Stomach (tissue), 9 donors: Measurements from ENCODE around the gene NFATC1. TPM values are rescaled to one million over a fixed set of nuclear protein-coding genes. Genes with fewer than 3 reads are reported as not detected.

Experiments used
- DNase-seq, 2 donors: peaks; one replicate each; pipeline versions ENCODE4 v3.0.0 to v3.0.0-alpha.2; 2013 to 2019
- H3K27ac ChIP-seq, 5 donors: fragments of 200-600 bp in 4 of 5; sonication (generic) in 4 of 5; one replicate each; pipeline ENCODE4 v1.5.1; 2013 to 2019; ENCODE audit warnings: mild to moderate bottlenecking in 1 of 5, moderate library complexity in 1 of 5
- H3K27me3 ChIP-seq, 3 donors: fragments of 200-600 bp; sonication (generic); one replicate each; pipeline ENCODE4 v1.5.1; 2017 to 2019; ENCODE audit warnings: mixed run types in 1 of 3
- H3K36me3 ChIP-seq, 4 donors: fragments of 200-600 bp; sonication (generic); 1 replicate in 3 of 4; 2 replicates in 1 of 4; pipeline ENCODE4 v1.5.1; 2016 to 2019
- H3K4me1 ChIP-seq, 4 donors: fragments of 200-600 bp; sonication (generic); one replicate each; pipeline ENCODE4 v1.5.1; 2016 to 2019
- H3K4me3 ChIP-seq, 4 donors: fragments of 200-600 bp; sonication (generic) in 3 of 4; one replicate each; pipeline ENCODE4 v1.5.1; 2016 to 2019; ENCODE audit warnings: mild to moderate bottlenecking in 1 of 4
- H3K9me3 ChIP-seq, 4 donors: fragments of 200-600 bp; sonication (generic); one replicate each; pipeline ENCODE4 v1.5.1; 2016 to 2019
- CTCF ChIP-seq, 7 experiments: fragments of 450-650 bp in 4 of 7; fragments of 200-600 bp in 3 of 7; sonication (generic) in 3 of 7; IDR thresholded peaks; one replicate each; pipeline ENCODE4 v1.5.1; 2016 to 2019; ENCODE audit warnings: antibody characterized with exemption in 7 of 7, control low read depth in 2 of 7, mild to moderate bottlenecking in 1 of 7
- EP300 ChIP-seq: sonication (generic); formaldehyde crosslinking; IDR thresholded peaks from one replicate; pipeline ENCODE4 v1.6.1; 2017; ENCODE audit warnings: antibody characterized with exemption
- POLR2A ChIP-seq, 4 donors: fragments of 450-650 bp; IDR thresholded peaks; one replicate each; pipeline ENCODE4 v1.6.1; 2016; ENCODE audit warnings: antibody characterized with exemption in 4 of 4, control low read depth in 2 of 4, mild to moderate bottlenecking in 1 of 4, moderate library complexity in 1 of 4
- POLR2AphosphoS5 ChIP-seq, 3 donors: sonication (generic); formaldehyde crosslinking; IDR thresholded peaks; one replicate each; pipeline ENCODE4 v1.6.1; 2016; ENCODE audit warnings: antibody characterized with exemption in 3 of 3
- WGBS, 5 donors: extraction: QIAGEN DNeasy Blood & Tissue Kit in 3 of 5; methylation state at CpG; one replicate each; pipeline versions ENCODE4 v1.1.5 to v1.1.7; 2013 to 2018; 5-methylcytosine and 5-hydroxymethylcytosine counted together
- intact Hi-C: fragments of 100-400 bp; cut with DNase I; formaldehyde crosslinking; loops from one replicate; pipeline ENCODE4 v1.15.1; 2023; ENCODE audit warnings: low total_unique reads
- polyA plus RNA-seq, 3 donors: library from polyadenylated mRNA; stranded (reverse); fragments of 200-250 nt; gene quantifications; one replicate each; pipeline ENCODE4 v1.2.3, GENCODE V29; 2013
- total RNA-seq, 5 donors: library from RNA; depleted of rRNA; stranded (reverse); fragments of >200 nt; gene quantifications; one replicate each; pipeline versions ENCODE4 v1.1.0 to v1.2.3, GENCODE V29; 2014 to 2016
- donor health status: healthy with polysubstance abuse.
- donor health status: Bipolar disorder and iron deficiency.
- donor health status: healthy.

The NFATC1 gene
- total and polyA plus RNA-seq, 8 donors: 2.6 to 14.0 (median 6.1) TPM

GRCh38 chr18:79575891-79576685 lies 180.4 kb downstream of the NFATC1 start:
- Histone ChIP-seq H3K27me3 (no peaks in the 10 kb centered on the region), H3K36me3 (no peaks in the 10 kb centered on the region), H3K27ac (peak overlapping the region in 4 of 5 donors; percentile 26 to 70 (median 48)), H3K4me1 (peaks cover 15 to 35% (median 25%) of the 10 kb centered on the region in 4 donors), H3K9me3 (peaks cover 9 to 28% (median 22%) of the 10 kb centered on the region in 4 donors), H3K4me3 (no peak overlapping the region)
- intact Hi-C loops: no loop called here
- WGBS, 5 donors: 51 to 67% (median 62%) methylated on average over 29 to 44 of the region's 44 CpGs
- TF ChIP-seq EP300 (no peak), CTCF (IDR thresholded peaks at IDR 0.05) (no peak), POLR2A (IDR thresholded peaks at IDR 0.05) (no peak), POLR2AphosphoS5 (IDR thresholded peaks at IDR 0.05) (no peak)
- peak; percentile 72 to 78 for DNase-seq

GRCh38 chr18:79576686-79577351 lies 181.1 kb downstream of the NFATC1 start:
- peaks cover 15 to 35% (median 25%) of the 10 kb centered on the region in 4 donors for H3K4me1 ChIP-seq
- DNase-seq: peak; percentile 44 to 86
- intact Hi-C loops: no loop called here
- H3K27me3 ChIP-seq: no peaks in the 10 kb centered on the region
- 33 to 62% (median 48%) methylated on average over 7 to 23 of the region's 23 CpGs for whole genome bisulfite sequencing, 5 donors
- H3K4me3 ChIP-seq: no peak overlapping the region
- peaks cover 9 to 26% (median 22%) of the 10 kb centered on the region in 4 donors for H3K9me3 ChIP-seq
- no peaks in the 10 kb centered on the region for H3K36me3 ChIP-seq
- peak overlapping the region in 4 of 5 donors; percentile 26 to 70 (median 48) for H3K27ac ChIP-seq
- no peak for TF ChIP-seq POLR2A (IDR thresholded peaks at IDR 0.05)

- DNase-seq: peak in 1 of 2 donors; percentile 38
- H3K9me3 ChIP-seq: peaks cover 8 to 17% (median 14%) of the 10 kb centered on the region in 4 donors
- no peak for TF ChIP-seq CTCF (IDR thresholded peaks at IDR 0.05)
- TF ChIP-seq POLR2A (IDR thresholded peaks at IDR 0.05): no peak
- no peak for TF ChIP-seq POLR2AphosphoS5 (IDR thresholded peaks at IDR 0.05)
- TF ChIP-seq EP300: no peak
- peaks cover 15 to 35% (median 25%) of the 10 kb centered on the region in 4 donors for H3K4me1 ChIP-seq
- intact Hi-C loops: no loop called here
- 61 to 73% (median 69%) methylated on average over 30 to 37 of the region's 37 CpGs for WGBS, 5 donors
- peak overlapping the region in 2 of 5 donors; percentile 55 to 70 for H3K27ac ChIP-seq
- H3K4me3 ChIP-seq: no peak overlapping the region
- no peaks in the 10 kb centered on the region for H3K27me3 ChIP-seq
- H3K36me3 ChIP-seq: no peaks in the 10 kb centered on the region
Observed at GRCh38 chr18:79577451-79578395, 182.0 kb downstream of the NFATC1 start.

GRCh38 chr18:79578396-79579260 lies 182.9 kb downstream of the NFATC1 start:
- H3K36me3 ChIP-seq: no peaks in the 10 kb centered on the region
- no peak overlapping the region for H3K27ac ChIP-seq
- no peak overlapping the region for H3K4me3 ChIP-seq
- WGBS, 5 donors: 83 to 88% (median 86%) methylated on average over 21 to 27 of the region's 27 CpGs
- no peak for DNase-seq
- H3K27me3 ChIP-seq: no peaks in the 10 kb centered on the region
- intact Hi-C loops: no loop called here
- peaks cover 15 to 35% (median 25%) of the 10 kb centered on the region in 4 donors for H3K4me1 ChIP-seq
- peaks cover 0 to 8% (median 5%) of the 10 kb centered on the region in 4 donors for H3K9me3 ChIP-seq
- no peak for TF ChIP-seq POLR2AphosphoS5 (IDR thresholded peaks at IDR 0.05)
- no peak for TF ChIP-seq POLR2A (IDR thresholded peaks at IDR 0.05)
- TF ChIP-seq CTCF (IDR thresholded peaks at IDR 0.05): no peak
- no peak for TF ChIP-seq EP300
